NT2/D1 (cell line): ENCODE measurements around the gene TAF6.

Source experiments
- SUZ12 ChIP-seq: IDR thresholded peaks from 2 replicates; pipeline ENCODE4 v1.6.1; 2011; ENCODE audit not compliant: insufficient read length, insufficient read depth; ENCODE audit errors: extremely low read depth
- YY1 ChIP-seq: IDR thresholded peaks from 2 replicates; pipeline ENCODE4 v1.6.1; 2011; ENCODE audit not compliant: insufficient read length, insufficient read depth
- ZNF274 ChIP-seq: IDR thresholded peaks from 2 replicates; pipeline ENCODE4 v1.6.1; 2011; ENCODE audit warnings: mild to moderate bottlenecking, low read depth, low read length

GRCh38 chr7:100155553-100156317, 36.6 kb upstream of the TAF6 start:
- TF ChIP-seq YY1: no peak
- TF ChIP-seq SUZ12: no peak
- TF ChIP-seq ZNF274: no peak
